Measurements from ENCODE around the gene IL4I1. TPM values are rescaled to one million over a fixed set of nuclear protein-coding genes. Genes with fewer than 3 reads are reported as not detected.

Gene IL4I1, protein sequence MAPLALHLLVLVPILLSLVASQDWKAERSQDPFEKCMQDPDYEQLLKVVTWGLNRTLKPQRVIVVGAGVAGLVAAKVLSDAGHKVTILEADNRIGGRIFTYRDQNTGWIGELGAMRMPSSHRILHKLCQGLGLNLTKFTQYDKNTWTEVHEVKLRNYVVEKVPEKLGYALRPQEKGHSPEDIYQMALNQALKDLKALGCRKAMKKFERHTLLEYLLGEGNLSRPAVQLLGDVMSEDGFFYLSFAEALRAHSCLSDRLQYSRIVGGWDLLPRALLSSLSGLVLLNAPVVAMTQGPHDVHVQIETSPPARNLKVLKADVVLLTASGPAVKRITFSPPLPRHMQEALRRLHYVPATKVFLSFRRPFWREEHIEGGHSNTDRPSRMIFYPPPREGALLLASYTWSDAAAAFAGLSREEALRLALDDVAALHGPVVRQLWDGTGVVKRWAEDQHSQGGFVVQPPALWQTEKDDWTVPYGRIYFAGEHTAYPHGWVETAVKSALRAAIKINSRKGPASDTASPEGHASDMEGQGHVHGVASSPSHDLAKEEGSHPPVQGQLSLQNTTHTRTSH
- total RNA-seq (2021; fragmentation: NEBNext Ultra II Directional; extraction: Animal tissue kit (Norgen Biotek cat#: 25700)) (0.67 and 0.76 TPM in 2 replicates), polyA plus RNA-seq (2011; rRNA removed) (0.30 and 0.41 TPM in 2 replicates), polyA minus RNA-seq (2011; rRNA and poly(A)+ RNA removed) (0.15 and 0.54 TPM in 2 replicates)
- polyA plus RNA-seq (2011; cell fraction: cytosol; rRNA removed): 0.37 TPM
- 0.74 TPM for polyA plus RNA-seq (2011; cell fraction: nucleus; rRNA removed)
- 0.21 to 0.86 TPM (median 0.43 TPM) in 3 of 4 replicates, not detected in the other for polyA plus RNA-seq (2012, experiment 1 of 2)
- not detected for polyA plus RNA-seq (2012, experiment 2 of 2)
- polyA plus RNA-seq (2013, experiment 1 of 2): 0.36 TPM
- polyA plus RNA-seq (2013, experiment 2 of 2): 0.52 TPM
- polyA minus RNA-seq (2011; cell fraction: cytosol; rRNA and poly(A)+ RNA removed): 0.95 TPM
- 1.4 TPM for polyA minus RNA-seq (2011; cell fraction: nucleus; rRNA and poly(A)+ RNA removed)
- long read RNA-seq, experiment 1, partial matches to known transcripts: 0 of 57 reads
- long read RNA-seq, experiment 1, other reads (novel, unspliced or antisense): 57 of 57 reads
- long read RNA-seq, experiment 2: 0 reads

- Histone ChIP-seq H3K4me2 (ENCODE audit: insufficient read depth in 1 of 2, low read depth in 2 of 2, low read length in 2 of 2) (no peak within 1 kb of the TSS), H4K91ac (replicated peaks; ENCODE audit: insufficient read length, low read length) (no peak within 1 kb of the TSS), H3K36me3 (ENCODE audit: control insufficient read depth in 2 of 4, insufficient read depth in 4 of 4, low read length in 3 of 4) (no peaks in the 10 kb centered on the region), H2AFZ (ENCODE audit: low read length) (no peak within 1 kb of the TSS), H3K27ac (ENCODE audit: low read depth, low read length) (no peak within 1 kb of the TSS), H2BK5ac (ENCODE audit: low read depth, low read length) (no peak within 1 kb of the TSS), H2BK15ac (ENCODE audit: low read length) (0 out of 2 replicates have a peak within 1 kb of the TSS, but pooled peaks have one; percentile 88), H3K18ac (ENCODE audit: extremely low read depth, low read length) (no peak within 1 kb of the TSS), H2AK5ac (ENCODE audit: low read depth, low read length) (no peak within 1 kb of the TSS), H3K23me2 (ENCODE audit: low read depth, low read length) (no peaks in the 10 kb centered on the region), H2BK120ac (replicated peaks; ENCODE audit: low read depth, low read length) (no peak within 1 kb of the TSS), H3K4ac (replicated peaks; ENCODE audit: insufficient read length, low read depth, low read length) (no peak within 1 kb of the TSS), H3K4me1 (replicated peaks in 1 of 4; ENCODE audit: control insufficient read depth in 3 of 4, insufficient read depth in 4 of 4, low read length in 3 of 4) (0 out of 7 replicates have a peak, but pooled peaks cover 0 to 7% (median 0%) of the 10 kb centered on the region in 4 experiments), H3K4me3 (ENCODE audit: extremely low read depth in 1 of 4, insufficient read depth in 2 of 4, low read depth in 3 of 4, low read length in 4 of 4) (no peak within 1 kb of the TSS), H4K8ac (ENCODE audit: extremely low read depth, insufficient read depth, low read length) (peak within 1 kb of the TSS; percentile 43; the same call in 1 of the 2 replicates), H3K23ac (ENCODE audit: insufficient read length) (no peak within 1 kb of the TSS), H3K79me2 (ENCODE audit: control insufficient read depth in 1 of 2, insufficient read depth in 2 of 2, low read length in 2 of 2) (no peaks in the 10 kb centered on the region), H2BK12ac (ENCODE audit: low read depth, low read length) (no peak within 1 kb of the TSS), H3K56ac (replicated peaks; ENCODE audit: insufficient read length, low read depth, low read length) (no peak within 1 kb of the TSS), H3K9me3 (ENCODE audit: insufficient read depth in 2 of 2, low read depth in 1 of 2, low read length in 1 of 2) (no peaks in the 10 kb centered on the region), H4K20me1 (replicated peaks in 1 of 2; ENCODE audit: control insufficient read depth in 1 of 2, insufficient read depth in 2 of 2, low read length in 2 of 2) (peaks cover 0 to 1% of the 10 kb centered on the region in 2 experiments), H3K14ac (ENCODE audit: insufficient read length) (no peak within 1 kb of the TSS), H4K5ac (ENCODE audit: insufficient read length, low read depth, low read length) (no peak within 1 kb of the TSS), H2BK20ac (ENCODE audit: low read length) (no peak within 1 kb of the TSS), H3K27me3 (replicated peaks in 1 of 4; ENCODE audit: control insufficient read depth in 3 of 4, extremely low read depth in 1 of 4, insufficient read depth in 3 of 4, low read length in 3 of 4) (0 out of 7 replicates have a peak, but pooled peaks cover 0 to 3% (median 0%) of the 10 kb centered on the region in 4 experiments), H3K9ac (replicated peaks in 1 of 4; ENCODE audit: extremely low read depth in 1 of 4, low read depth in 3 of 4, low read length in 3 of 4) (no peak within 1 kb of the TSS), H3K79me1 (ENCODE audit: low read depth, low read length) (no peaks in the 10 kb centered on the region)
- no peak for DNase-seq (ENCODE audit: low read depth in 1 of 2, low spot score in 2 of 2)
- ChIA-PET CTCF (ENCODE audit: partially characterized antibody) (interaction anchor here (1.1 to 1.4 kb wide), 2 partner anchors 10 to 87 kb away, joined by 3 read pairs; no protein-coding TSS in a partner anchor), POLR2A (ENCODE audit: partially characterized antibody) (interaction anchor here (1.0 to 9.5 kb wide), 6 partner anchors 10 to 32 kb away, joined by 3 to 82 read pairs (median 4); partner anchors contain the start of genes ATF5 and NUP62)
- FAIRE-seq: no peak
- 79% methylated on average over 19 of the region's 20 CpGs; no CpG with 5 or more reads in 1 of the 2 experiments for WGBS, 2 experiments (ENCODE audit: extremely low coverage in 1 of 2, insufficient coverage in 1 of 2, insufficient read length in 1 of 2, insufficient replicate concordance in 2 of 2, low coverage in 1 of 2, low lambda C conversion rate in 2 of 2, missing lambda C conversion rate in 1 of 2)
- TF ChIP-seq SRF (IDR thresholded peaks at IDR 0.05; ENCODE audit: low read depth, low read length) (no peak), BCL11A (IDR thresholded peaks at IDR 0.05; ENCODE audit: low read depth in 2 of 2, low read length in 2 of 2) (no peak), PHF8 (conservative IDR thresholded peaks at IDR 0.05; ENCODE audit: low read depth, low read length) (no peak), CHD1 (IDR thresholded peaks at IDR 0.05; ENCODE audit: low read depth, low read length) (no peak), ZNF274 (IDR thresholded peaks at IDR 0.05; ENCODE audit: borderline replicate concordance, extremely low read depth, low read length) (no peak), EZH2 (IDR thresholded peaks at IDR 0.05; ENCODE audit: low read depth, low read length, severe bottlenecking) (no peak), CEBPB (IDR thresholded peaks at IDR 0.05; ENCODE audit: low read depth, low read length) (no peak)
Measured at GRCh38 chr19:49896863-49897621, at the start of gene IL4I1. Gene IL4I1 (minus strand): TSS chr19:49896887. CDS start chr19:49896160, 727 bp downstream.

Measured in H1 (cell line).